Activated T-helper 17 cell treated with anti-CD3 and anti-CD28 coated beads, Interleukin-2, amount 50 U/mL, for 72 hours (primary cell): Measurements from ENCODE around the gene OR4C45. TPM values are rescaled to one million over a fixed set of nuclear protein-coding genes. Genes with fewer than 3 reads are reported as not detected.
"Not testable (repeated sequence)": the region's sequence is repeated elsewhere in the genome, so short reads cannot be mapped to it uniquely, and the experiment has no call there.

Experiments
- ATAC-seq: fragments of 150-1000 bp; cut with Tn5 transposase; replicated peaks from 2 replicates; pipeline ENCODE4 v1.10.0; 2021; ENCODE audit warnings: mild to moderate bottlenecking, moderate library complexity
- H3K27ac Mint-ChIP-seq: one replicate; pipeline ENCODE4 v1.8.0; 2022; ENCODE audit warnings: mixed read lengths
- H3K27me3 Mint-ChIP-seq: one replicate; pipeline ENCODE4 v1.8.0; 2022; ENCODE audit warnings: mixed read lengths
- H3K36me3 Mint-ChIP-seq: one replicate; pipeline ENCODE4 v1.8.0; 2022; ENCODE audit warnings: low read depth, mild to moderate bottlenecking, mixed read lengths
- H3K4me1 Mint-ChIP-seq: one replicate; pipeline ENCODE4 v1.8.0; 2022; ENCODE audit warnings: mixed read lengths
- H3K4me3 Mint-ChIP-seq: one replicate; pipeline ENCODE4 v1.8.0; 2022; ENCODE audit warnings: mild to moderate bottlenecking, mixed read lengths
- H3K9me3 Mint-ChIP-seq: one replicate; pipeline ENCODE4 v1.8.0; 2022; ENCODE audit warnings: mixed read lengths
- total RNA-seq, 2 donors: library from RNA; stranded (reverse); gene quantifications; one replicate each; pipeline ENCODE4 v1.2.3, GENCODE V29; 2022

OR4C45 gene
- not detected for total RNA-seq

- no peaks in the 10 kb centered on the region for H3K27me3 Mint-ChIP-seq
- H3K9me3 Mint-ChIP-seq, result no peaks in the 10 kb centered on the region
- H3K36me3 Mint-ChIP-seq, result no peaks in the 10 kb centered on the region
- no peak for ATAC-seq
- no peak within 1 kb of the TSS for H3K27ac Mint-ChIP-seq
- no peak within 1 kb of the TSS for H3K4me3 Mint-ChIP-seq
- no peaks in the 10 kb centered on the region for H3K4me1 Mint-ChIP-seq
These were observed at the start of gene OR4C45 for GRCh38 chr11:50032574-50032973. TSS of gene OR4C45 (plus strand) at chr11:50032874.

GRCh38 chr11:49995565-49995964 lies 37.1 kb upstream of the OR4C45 start:
- Mint-ChIP-seq H3K27ac (no peak overlapping the region), H3K4me3 (no peak overlapping the region), H3K4me1 (no peaks in the 10 kb centered on the region), H3K36me3 (no peaks in the 10 kb centered on the region), H3K9me3 (no peaks in the 10 kb centered on the region), H3K27me3 (no peaks in the 10 kb centered on the region)
- no peak for ATAC-seq

GRCh38 chr11:50030193-50030592 lies 2.5 kb upstream of the OR4C45 start:
- no peak for ATAC-seq
- peaks cover 4% of the 10 kb centered on the region for H3K9me3 Mint-ChIP-seq
- no peaks in the 10 kb centered on the region for H3K36me3 Mint-ChIP-seq

DNA sequence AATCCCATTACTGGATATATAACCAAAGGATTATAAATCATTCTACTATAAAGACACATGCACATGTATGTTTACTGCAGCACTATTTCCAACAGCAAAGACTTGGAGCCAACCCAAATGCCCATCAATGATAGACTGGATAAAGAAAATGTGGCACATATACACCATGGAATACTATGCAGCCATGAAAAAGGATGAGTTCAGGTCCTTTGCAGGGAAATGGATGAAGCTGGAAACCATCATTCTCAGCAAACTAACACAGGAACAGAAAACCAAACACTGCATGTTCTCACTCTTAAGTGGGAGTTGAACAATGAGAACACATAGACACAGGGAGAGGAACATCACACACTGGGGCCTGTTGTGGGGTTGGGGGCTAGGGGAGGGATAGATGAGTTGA lies 3.6 kb downstream of the OR4C45 start:
- not testable (repeated sequence) for H3K36me3 Mint-ChIP-seq, ATAC-seq, H3K4me3 Mint-ChIP-seq, H3K27me3 Mint-ChIP-seq, H3K9me3 Mint-ChIP-seq, H3K27ac Mint-ChIP-seq, H3K4me1 Mint-ChIP-seq

More at GRCh38 chr11:50030193-50030592, 2.5 kb upstream of the OR4C45 start:
- H3K27ac Mint-ChIP-seq, result no peak overlapping the region
- H3K4me3 Mint-ChIP-seq, result no peak overlapping the region
- H3K27me3 Mint-ChIP-seq, result no peaks in the 10 kb centered on the region
- H3K4me1 Mint-ChIP-seq, result no peaks in the 10 kb centered on the region

- Mint-ChIP-seq H3K4me1 (no peaks in the 10 kb centered on the region), H3K36me3 (no peaks in the 10 kb centered on the region), H3K4me3 (no peak overlapping the region), H3K27ac (no peak overlapping the region), H3K27me3 (no peaks in the 10 kb centered on the region), H3K9me3 (peaks cover 7% of the 10 kb centered on the region)
- ATAC-seq, result no peak
These were observed 4.6 kb downstream of the OR4C45 start for GRCh38 chr11:50037251-50037650.

DNA sequence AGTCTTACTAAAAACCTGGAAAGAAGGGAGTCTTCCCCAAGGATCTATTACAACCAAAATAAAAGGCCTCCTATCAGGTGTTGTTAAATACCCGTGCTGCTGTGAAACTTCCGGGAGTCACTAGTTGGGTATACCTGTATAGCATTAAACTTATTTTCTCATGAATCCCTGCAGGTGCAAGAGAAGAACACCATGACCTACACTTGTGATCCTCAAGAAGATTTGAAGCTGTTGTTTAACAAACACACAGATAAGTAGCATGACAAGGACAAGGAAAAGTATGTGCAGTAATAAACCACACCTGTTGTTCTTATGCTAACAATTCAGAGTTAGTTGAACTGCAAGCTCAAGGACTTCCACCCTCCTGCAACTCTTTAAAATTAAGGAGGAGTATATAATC lies 12.0 kb downstream of the OR4C45 start:
- no peaks in the 10 kb centered on the region for H3K36me3 Mint-ChIP-seq
- no peaks in the 10 kb centered on the region for H3K27me3 Mint-ChIP-seq
- ATAC-seq, result no peak
- no peaks in the 10 kb centered on the region for H3K4me1 Mint-ChIP-seq
- H3K9me3 Mint-ChIP-seq, result no peaks in the 10 kb centered on the region
- H3K27ac Mint-ChIP-seq, result no peak overlapping the region
- no peak overlapping the region for H3K4me3 Mint-ChIP-seq

DNA sequence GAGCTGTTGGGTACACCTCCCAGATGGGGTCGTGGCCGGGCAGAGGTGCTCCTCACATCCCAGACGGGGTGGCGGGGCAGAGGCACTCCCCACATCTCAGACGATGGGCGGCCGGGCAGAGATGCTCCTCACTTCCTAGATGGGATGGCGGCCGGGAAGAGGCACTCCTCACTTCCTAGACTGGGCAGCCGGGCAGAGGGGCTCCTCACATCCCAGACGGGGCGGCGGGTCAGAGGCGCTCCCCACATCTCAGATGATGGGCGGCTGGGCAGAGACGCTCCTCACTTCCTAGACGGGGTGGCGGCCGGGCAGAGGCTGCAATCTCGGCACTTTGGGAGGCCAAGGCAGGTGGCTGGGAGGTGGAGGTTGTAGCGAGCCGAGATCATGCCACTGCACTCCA lies 30.4 kb downstream of the OR4C45 start:
- ATAC-seq, H3K36me3 Mint-ChIP-seq, H3K4me1 Mint-ChIP-seq, H3K27me3 Mint-ChIP-seq, H3K4me3 Mint-ChIP-seq, H3K9me3 Mint-ChIP-seq, H3K27ac Mint-ChIP-seq: not testable (repeated sequence)

DNA sequence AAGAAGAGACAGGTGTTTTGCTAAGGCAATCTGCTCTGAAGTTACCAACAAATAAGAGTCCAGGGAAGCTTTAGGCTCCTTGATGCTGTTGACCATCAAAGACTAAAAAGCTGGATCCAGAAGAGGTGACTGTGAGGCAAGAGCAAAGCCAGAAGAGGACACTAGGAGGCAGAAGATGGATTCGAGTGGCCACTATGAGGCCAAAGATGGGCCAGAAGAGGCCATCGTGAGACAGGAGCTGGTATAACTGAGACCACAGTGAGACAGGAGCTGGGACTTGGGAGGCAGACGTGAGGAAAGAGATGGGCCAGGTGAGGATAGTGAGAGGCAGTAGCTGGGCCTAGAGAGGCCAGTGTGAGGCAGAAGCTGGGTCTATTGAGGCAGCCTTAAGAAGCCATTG lies 37.7 kb downstream of the OR4C45 start:
- ATAC-seq, result no peak
- no peaks in the 10 kb centered on the region for H3K27me3 Mint-ChIP-seq

DNA sequence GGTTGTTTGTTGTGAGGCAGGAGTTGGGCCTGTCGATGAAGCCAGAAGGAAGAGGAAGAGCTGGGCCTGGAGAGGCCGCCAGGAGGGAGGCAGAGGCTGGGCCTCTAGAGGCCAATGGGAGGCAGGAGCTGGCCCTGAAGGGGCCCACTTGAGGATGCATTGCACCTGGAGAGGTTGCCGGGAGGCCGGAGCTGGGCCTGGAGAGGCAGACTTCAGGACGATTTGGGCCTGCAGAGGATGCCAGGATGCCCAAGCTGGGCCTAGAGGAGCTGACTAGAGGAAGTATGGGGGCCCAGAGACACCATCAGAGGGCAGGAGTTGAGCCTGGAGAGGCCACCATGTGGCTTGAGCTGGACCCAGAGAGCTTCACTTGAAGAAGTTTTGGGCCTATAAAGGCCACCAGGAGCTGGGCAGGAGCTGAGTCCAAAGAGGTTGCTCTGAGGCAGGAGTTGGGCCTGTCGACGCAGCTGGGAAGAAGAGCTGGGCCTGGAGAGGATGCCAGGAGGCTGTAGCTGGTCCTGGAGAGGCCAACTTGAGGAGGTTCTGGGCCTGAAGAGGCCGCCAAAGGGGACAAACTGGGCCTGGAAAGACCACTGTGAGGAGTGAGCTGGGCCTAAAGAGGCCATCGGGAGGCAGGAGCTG lies 39.0 kb downstream of the OR4C45 start:
- Mint-ChIP-seq H3K36me3 (no peaks in the 10 kb centered on the region), H3K4me3 (no peak overlapping the region), H3K4me1 (no peaks in the 10 kb centered on the region), H3K27me3 (no peaks in the 10 kb centered on the region), H3K9me3 (peaks cover 28% of the 10 kb centered on the region), H3K27ac (no peak overlapping the region)
- no peak for ATAC-seq

More for the DNA sequence above, 37.7 kb downstream of the OR4C45 start:
- no peaks in the 10 kb centered on the region for H3K4me1 Mint-ChIP-seq
- H3K36me3 Mint-ChIP-seq, result no peaks in the 10 kb centered on the region
- H3K9me3 Mint-ChIP-seq, result peaks cover 17% of the 10 kb centered on the region
- H3K27ac Mint-ChIP-seq, result no peak overlapping the region
- no peak overlapping the region for H3K4me3 Mint-ChIP-seq

DNA sequence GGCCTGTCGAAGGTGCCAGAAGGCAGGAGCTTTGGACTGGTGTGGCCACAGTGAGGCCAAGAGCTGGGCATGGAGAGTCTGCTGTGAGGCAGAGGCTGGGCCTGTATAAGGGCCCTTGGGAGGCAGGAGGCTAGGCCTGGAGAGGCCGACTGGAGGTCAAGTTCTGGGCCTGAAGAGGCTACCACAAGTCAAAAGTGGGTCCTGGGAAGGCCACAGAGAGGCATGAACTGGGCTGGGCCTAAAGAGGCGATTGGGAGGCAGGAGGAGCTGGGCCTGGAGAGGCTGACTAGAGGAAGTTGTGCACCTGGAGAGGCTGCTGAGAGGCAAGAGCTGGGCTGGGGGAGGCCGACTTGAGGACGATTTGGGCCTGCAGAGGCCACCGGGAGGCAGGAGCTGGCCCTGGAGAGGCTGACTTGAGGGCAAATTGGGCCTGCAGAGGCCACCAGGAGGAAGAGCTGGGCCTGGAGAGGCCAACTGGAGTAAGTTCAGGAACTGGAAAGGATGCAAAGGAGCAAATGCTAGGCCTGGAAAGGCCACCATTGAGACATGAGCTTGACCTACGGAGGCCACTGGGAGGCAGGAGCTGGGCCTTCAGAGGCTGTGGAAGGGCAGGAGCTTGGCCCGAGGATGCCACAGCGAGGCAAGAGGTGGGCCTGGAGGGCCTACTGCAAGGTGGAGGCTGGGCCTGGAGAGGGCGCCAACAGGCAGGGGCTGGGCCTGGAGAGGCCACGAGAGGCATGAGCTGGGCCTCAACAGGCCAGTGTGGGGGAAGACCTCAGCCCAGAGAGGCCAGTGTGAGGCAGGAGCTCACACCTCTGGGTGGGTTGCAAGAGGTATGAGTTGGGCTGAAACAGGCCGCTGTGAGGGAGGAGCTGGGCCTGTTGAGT lies 39.8 kb downstream of the OR4C45 start:
- Mint-ChIP-seq H3K4me3 (no peak overlapping the region), H3K36me3 (no peaks in the 10 kb centered on the region), H3K9me3 (peaks cover 33% of the 10 kb centered on the region), H3K27ac (no peak overlapping the region), H3K27me3 (no peaks in the 10 kb centered on the region), H3K4me1 (no peaks in the 10 kb centered on the region)
- ATAC-seq, result no peak

DNA sequence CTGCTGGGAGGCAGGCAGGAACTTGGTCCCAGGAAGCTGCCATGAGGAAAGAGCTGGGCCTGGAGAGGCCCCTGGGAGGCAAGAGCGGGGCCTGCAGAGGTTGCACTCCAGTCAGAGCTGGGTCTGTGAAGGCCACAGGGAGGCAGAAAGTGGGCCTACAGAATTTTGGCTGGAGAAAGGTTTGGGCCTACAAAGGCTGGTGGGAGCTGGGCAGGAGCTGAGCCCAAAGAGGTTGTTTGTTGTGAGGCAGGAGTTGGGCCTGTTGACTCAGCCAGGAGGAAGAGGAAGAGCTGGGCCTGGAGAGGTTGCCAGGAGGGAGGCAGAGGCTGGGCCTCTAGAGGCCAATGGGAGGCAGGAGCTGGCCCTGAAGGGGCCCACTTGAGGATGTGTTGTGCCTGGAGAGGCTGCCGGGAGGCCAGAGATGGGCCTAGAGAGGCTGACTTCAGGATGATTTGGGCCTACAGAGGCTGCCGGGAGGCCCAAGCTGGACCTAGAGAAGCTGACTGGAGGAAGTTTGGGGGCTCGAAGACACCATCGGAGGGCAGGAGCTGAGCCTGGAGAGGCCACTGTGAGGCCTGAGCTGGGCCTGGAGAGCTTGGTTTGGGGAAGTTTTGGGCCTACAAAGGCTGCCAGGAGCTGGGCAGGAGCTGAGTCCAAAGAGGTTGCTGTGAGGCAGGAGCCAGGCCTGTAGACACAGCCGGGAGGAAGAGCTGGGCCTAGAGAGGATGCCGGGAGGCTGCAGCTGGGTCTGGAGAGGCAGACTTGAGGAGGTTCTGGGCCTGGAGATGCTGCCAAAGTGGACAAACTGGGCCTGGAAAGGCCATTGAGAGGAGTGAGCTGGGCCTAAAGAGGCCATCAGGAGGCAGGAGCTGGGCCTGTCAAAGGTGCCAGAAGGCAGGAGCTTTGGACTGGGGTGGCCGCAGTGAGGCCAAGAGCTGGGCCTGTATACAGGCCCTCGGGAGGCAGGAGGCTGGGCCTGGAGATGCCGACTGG lies 40.7 kb downstream of the OR4C45 start:
- no peaks in the 10 kb centered on the region for H3K36me3 Mint-ChIP-seq
- H3K27me3 Mint-ChIP-seq, result no peaks in the 10 kb centered on the region
- no peak overlapping the region for H3K4me3 Mint-ChIP-seq
- H3K4me1 Mint-ChIP-seq, result no peaks in the 10 kb centered on the region
- peaks cover 36% of the 10 kb centered on the region for H3K9me3 Mint-ChIP-seq
- no peak for ATAC-seq
- no peak overlapping the region for H3K27ac Mint-ChIP-seq

- Mint-ChIP-seq H3K4me3 (no peak overlapping the region), H3K27ac (no peak overlapping the region), H3K9me3 (peaks cover 36% of the 10 kb centered on the region), H3K36me3 (no peaks in the 10 kb centered on the region), H3K27me3 (no peaks in the 10 kb centered on the region), H3K4me1 (no peaks in the 10 kb centered on the region)
- no peak for ATAC-seq
These were observed 41.5 kb downstream of the OR4C45 start for GRCh38 chr11:50074161-50074560.

DNA sequence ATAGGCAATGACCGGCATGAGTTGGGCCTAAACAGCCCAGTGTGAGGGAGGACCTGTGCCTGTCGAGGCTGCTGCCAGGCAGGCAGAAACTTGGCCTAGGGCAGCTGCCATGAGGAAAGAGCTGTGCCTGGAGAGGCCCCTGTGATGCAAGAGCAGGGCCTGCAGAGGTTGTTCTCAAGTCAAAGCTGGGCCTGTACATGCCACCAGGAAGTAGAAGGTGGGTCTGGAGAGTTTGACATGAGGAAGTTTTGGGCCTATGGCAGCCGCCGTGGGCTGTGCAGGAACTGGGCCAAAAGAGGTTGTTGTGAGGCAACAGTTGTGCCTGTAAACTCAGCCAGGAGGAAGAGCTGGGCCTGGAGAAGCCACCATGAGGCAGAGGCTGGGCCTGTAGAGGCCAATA lies 43.2 kb downstream of the OR4C45 start:
- H3K27ac Mint-ChIP-seq, result peak overlapping the region; percentile 57
- no peak overlapping the region for H3K4me3 Mint-ChIP-seq
- H3K36me3 Mint-ChIP-seq, result no peaks in the 10 kb centered on the region
- no peak for ATAC-seq
- H3K4me1 Mint-ChIP-seq, result no peaks in the 10 kb centered on the region
- no peaks in the 10 kb centered on the region for H3K27me3 Mint-ChIP-seq
- peaks cover 34% of the 10 kb centered on the region for H3K9me3 Mint-ChIP-seq

GRCh38 chr11:50077526-50077925 lies 44.9 kb downstream of the OR4C45 start:
- no peaks in the 10 kb centered on the region for H3K36me3 Mint-ChIP-seq
- H3K4me1 Mint-ChIP-seq, result no peaks in the 10 kb centered on the region
- H3K27ac Mint-ChIP-seq, result no peak overlapping the region
- H3K9me3 Mint-ChIP-seq, result peaks cover 24% of the 10 kb centered on the region
- no peaks in the 10 kb centered on the region for H3K27me3 Mint-ChIP-seq
- H3K4me3 Mint-ChIP-seq, result no peak overlapping the region
- ATAC-seq, result no peak
